ENCODE data around the gene C3AR1.
A peak's percentile ranks its signal among the peaks of the same experiment; 100 is the strongest.
"Not testable (repeated sequence)": the region's sequence is repeated elsewhere in the genome, so short reads cannot be mapped to it uniquely, and the experiment has no call there.

Gene C3AR1

GRCh38 chr12:8065991-8066594 is at the start of gene C3AR1:
C3AR1 (minus strand) TSS chr12:8066359; CDS start chr12:8060185, 6,174 bp downstream.
- no peak for DNase-seq (ENCODE audit: low spot score)

GRCh38 chr12:8113117-8113516 is 47.0 kb upstream of the C3AR1 start:
- not testable (repeated sequence) for DNase-seq (ENCODE audit: low spot score)

GRCh38 chr12:8108808-8109398 is 42.7 kb upstream of the C3AR1 start:
- DNase-seq (ENCODE audit: low spot score) = peak; percentile 83

GRCh38 chr12:8099235-8099634 is 33.1 kb upstream of the C3AR1 start:
- DNase-seq (ENCODE audit: low spot score) = no peak

GRCh38 chr12:8096281-8096915 is 30.2 kb upstream of the C3AR1 start:
- no peak for DNase-seq (ENCODE audit: low spot score)

GRCh38 chr12:8093291-8093690 is 27.1 kb upstream of the C3AR1 start:
- no peak for DNase-seq (ENCODE audit: low spot score)

- no peak for DNase-seq (ENCODE audit: low spot score)
Measured at GRCh38 chr12:8089716-8090115, 23.6 kb upstream of the C3AR1 start.

- not testable (repeated sequence) for DNase-seq (ENCODE audit: low spot score)
Measured at GRCh38 chr12:8089277-8089676, 23.1 kb upstream of the C3AR1 start.

GRCh38 chr12:8088574-8088973 is 22.4 kb upstream of the C3AR1 start:
- no peak for DNase-seq (ENCODE audit: low spot score)

GRCh38 chr12:8087666-8088065 is 21.5 kb upstream of the C3AR1 start:
- DNase-seq (ENCODE audit: low spot score) = no peak

GRCh38 chr12:8084351-8084750 is 18.2 kb upstream of the C3AR1 start:
- DNase-seq (ENCODE audit: low spot score) = not testable (repeated sequence)

GRCh38 chr12:8082808-8083100 is 16.6 kb upstream of the C3AR1 start:
- no peak for DNase-seq (ENCODE audit: low spot score)

- DNase-seq (ENCODE audit: low spot score) = peak; percentile 31
Measured at GRCh38 chr12:8081251-8081920, 15.2 kb upstream of the C3AR1 start.

- DNase-seq (ENCODE audit: low spot score) = no peak
Measured at GRCh38 chr12:8080120-8080519, 14.0 kb upstream of the C3AR1 start.

GRCh38 chr12:8078916-8079315 is 12.8 kb upstream of the C3AR1 start:
- DNase-seq (ENCODE audit: low spot score) = no peak

GRCh38 chr12:8078398-8078797 is 12.2 kb upstream of the C3AR1 start:
- DNase-seq (ENCODE audit: low spot score) = peak; percentile 47

GRCh38 chr12:8077207-8077606 is 11.0 kb upstream of the C3AR1 start:
- DNase-seq (ENCODE audit: low spot score) = peak; percentile 54

- no peak for DNase-seq (ENCODE audit: low spot score)
Measured at GRCh38 chr12:8076366-8076765, 10.2 kb upstream of the C3AR1 start.

- DNase-seq (ENCODE audit: low spot score) = no peak
Measured at GRCh38 chr12:8075935-8076334, 9.8 kb upstream of the C3AR1 start.

GRCh38 chr12:8071820-8072219 is 5.7 kb upstream of the C3AR1 start:
- not testable (repeated sequence) for DNase-seq (ENCODE audit: low spot score)

- DNase-seq (ENCODE audit: low spot score) = no peak
Measured at GRCh38 chr12:8069582-8069981, 3.4 kb upstream of the C3AR1 start.

- no peak for DNase-seq (ENCODE audit: low spot score)
Measured at GRCh38 chr12:8064131-8064530, 2.0 kb downstream of the C3AR1 start.

GRCh38 chr12:8058506-8058905 is 7.7 kb downstream of the C3AR1 start:
- no peak for DNase-seq (ENCODE audit: low spot score)
